A673 (cell line): ENCODE data around the gene BRPF3.

Experiments
- CTCF ChIP-seq: fragments of 300-800, 200-600 bp; sonication (generic); conservative IDR thresholded peaks from 2 replicates; pipeline ENCODE4 v1.5.1; 2017; ENCODE audit warnings: low read depth, mild to moderate bottlenecking, antibody characterized with exemption, low read length, moderate library complexity, mixed read lengths
- EZH2 ChIP-seq: fragments of 200-600 bp; sonication (generic); IDR thresholded peaks from 2 replicates; pipeline ENCODE4 v1.6.1; 2017; ENCODE audit warnings: borderline replicate concordance, low read depth, mild to moderate bottlenecking, mixed read lengths, antibody characterized with exemption, low read length; ENCODE audit not compliant: poor library complexity, severe bottlenecking

DNA sequence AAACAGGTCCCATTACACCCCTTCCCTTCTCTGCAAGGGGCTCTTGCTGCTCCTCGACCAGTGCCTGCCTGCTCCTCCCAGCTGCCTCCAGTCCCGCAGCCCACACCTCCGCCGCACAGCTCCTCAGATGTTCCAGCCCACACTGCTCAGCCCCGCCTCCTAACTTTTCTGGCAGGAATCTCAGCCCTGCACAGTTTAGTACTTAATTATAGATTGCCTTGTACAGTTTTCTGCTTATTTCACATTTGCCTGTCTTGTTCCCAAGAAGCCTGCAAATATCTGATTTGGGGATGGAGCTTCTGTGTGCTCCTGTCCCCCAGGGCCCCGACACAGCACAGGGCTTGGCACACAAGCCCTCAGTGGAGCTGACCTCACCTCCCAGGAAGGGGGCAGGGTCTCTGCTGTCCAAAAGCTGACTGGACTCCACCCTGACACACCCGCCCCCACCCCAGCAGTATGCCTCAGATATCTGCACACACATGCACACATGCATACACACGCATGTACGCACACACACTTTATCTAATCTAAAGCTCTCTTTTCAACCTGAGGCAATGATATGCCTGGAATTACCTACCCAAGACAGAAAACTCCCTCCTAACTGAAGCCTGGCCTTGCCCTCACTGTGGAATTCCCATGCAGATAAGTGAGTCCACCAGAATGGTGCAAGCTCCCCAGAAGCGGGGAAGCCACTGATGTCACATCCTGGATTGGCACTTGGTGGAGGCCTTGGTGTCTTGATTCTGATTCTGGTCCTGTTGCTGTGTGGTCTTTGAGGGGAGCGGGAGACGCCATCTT is 72.1 kb downstream of the BRPF3 start:
- TF ChIP-seq CTCF (no peak), EZH2 (no peak)
